H1 (cell line): Measurements from ENCODE around the gene OR10A2.

Experiments
- ATF3 ChIP-seq: IDR thresholded peaks from 2 replicates; pipeline ENCODE4 v1.6.1; 2011; ENCODE audit warnings: low read depth, mild to moderate bottlenecking, low read length; ENCODE audit not compliant: insufficient read depth
- BACH1 ChIP-seq: IDR thresholded peaks from 2 replicates; pipeline ENCODE4 v1.6.1; 2012; ENCODE audit warnings: low read length, improper control_type of control experiment
- CBX8 ChIP-seq: fragments of 300-800, 300-1000 bp; sonication (generic); IDR thresholded peaks from 2 replicates; pipeline ENCODE4 v1.7.1; 2016; ENCODE audit warnings: low read depth, low read length, borderline replicate concordance
- CHD1 ChIP-seq: IDR thresholded peaks from 2 replicates; pipeline ENCODE4 v1.6.1; 2012; ENCODE audit warnings: low read depth, low read length, improper control_type of control experiment
- CTCF ChIP-seq, 3 experiments: IDR thresholded peaks; 1 replicate in 2 of 3; 2 replicates in 1 of 3; pipeline versions ENCODE4 v1.5.1 to v1.6.1; 2011; ENCODE audit warnings: low read length in 3 of 3, mild to moderate bottlenecking in 3 of 3, inconsistent platforms in 2 of 3, low read depth in 1 of 3, moderate library complexity in 1 of 3; ENCODE audit not compliant: insufficient read depth in 1 of 3; ENCODE audit errors: control extremely low read depth in 1 of 3
- EZH2 ChIP-seq: fragments of 200-600 bp; sonication (generic); IDR thresholded peaks from 2 replicates; pipeline ENCODE4 v1.7.1; 2012; ENCODE audit warnings: low read depth, mild to moderate bottlenecking, moderate library complexity, low read length, inconsistent platforms; ENCODE audit not compliant: severe bottlenecking
- KDM1A ChIP-seq: fragments of 200-600, 300-600 bp; sonication (generic); IDR thresholded peaks from 2 replicates; pipeline ENCODE4 v1.7.1; 2016; ENCODE audit warnings: mild to moderate bottlenecking, low read length, borderline replicate concordance
- MAX ChIP-seq: IDR thresholded peaks from 2 replicates; pipeline ENCODE4 v1.6.1; 2012; ENCODE audit warnings: inconsistent platforms
- NRF1 ChIP-seq: IDR thresholded peaks from 2 replicates; pipeline ENCODE4 v1.6.1; 2011; ENCODE audit warnings: mild to moderate bottlenecking, low read depth, low read length, improper control_type of control experiment
- PHF8 ChIP-seq: fragments of 200-600 bp; sonication (generic); conservative IDR thresholded peaks from 2 replicates; pipeline ENCODE4 v1.7.1; 2012; ENCODE audit warnings: low read depth, mild to moderate bottlenecking, inconsistent platforms, low read length, moderate library complexity
- POU5F1 ChIP-seq: IDR thresholded peaks from 2 replicates; pipeline ENCODE4 v1.6.1; 2011; ENCODE audit warnings: low read depth, mild to moderate bottlenecking, low read length, moderate library complexity
- TAF1 ChIP-seq: IDR thresholded peaks from 2 replicates; pipeline ENCODE4 v1.6.1; 2011; ENCODE audit warnings: mild to moderate bottlenecking, low read depth, low read length
- YY1 ChIP-seq: IDR thresholded peaks from 2 replicates; pipeline ENCODE4 v1.6.1; 2011; ENCODE audit warnings: low read depth, mild to moderate bottlenecking, low read length

GRCh38 chr11:6875761-6876160 lies 12.9 kb downstream of the OR10A2 start:
- TF ChIP-seq ATF3 (no peak), TAF1 (no peak), POU5F1 (no peak), CTCF (IDR thresholded peaks at IDR 0.05; ENCODE audit: control extremely low read depth in 1 of 3, insufficient read depth in 1 of 3, low read depth in 1 of 3, low read length in 3 of 3) (no peak), KDM1A (no peak), BACH1 (no peak), CBX8 (no peak), NRF1 (no peak), YY1 (no peak), PHF8 (no peak), MAX (no peak), CHD1 (no peak), EZH2 (no peak)
